Stimulated activated CD8-positive, alpha-beta memory T cell treated with anti-CD3 and anti-CD28 coated beads, Interleukin-7, amount 100 ng/mL, for 48 hours (primary cell): Measurements from ENCODE around the gene INKA1.
A peak's percentile ranks its signal among the peaks of the same experiment; 100 is the strongest.

ENCODE experiments used
- DNase-seq, 2 donors: peaks; one replicate each; pipeline ENCODE4 v3.0.0-alpha.2; 2020; ENCODE audit warnings: low read depth in 1 of 2; ENCODE audit errors: extremely low read depth in 1 of 2

INKA1 gene

DNA sequence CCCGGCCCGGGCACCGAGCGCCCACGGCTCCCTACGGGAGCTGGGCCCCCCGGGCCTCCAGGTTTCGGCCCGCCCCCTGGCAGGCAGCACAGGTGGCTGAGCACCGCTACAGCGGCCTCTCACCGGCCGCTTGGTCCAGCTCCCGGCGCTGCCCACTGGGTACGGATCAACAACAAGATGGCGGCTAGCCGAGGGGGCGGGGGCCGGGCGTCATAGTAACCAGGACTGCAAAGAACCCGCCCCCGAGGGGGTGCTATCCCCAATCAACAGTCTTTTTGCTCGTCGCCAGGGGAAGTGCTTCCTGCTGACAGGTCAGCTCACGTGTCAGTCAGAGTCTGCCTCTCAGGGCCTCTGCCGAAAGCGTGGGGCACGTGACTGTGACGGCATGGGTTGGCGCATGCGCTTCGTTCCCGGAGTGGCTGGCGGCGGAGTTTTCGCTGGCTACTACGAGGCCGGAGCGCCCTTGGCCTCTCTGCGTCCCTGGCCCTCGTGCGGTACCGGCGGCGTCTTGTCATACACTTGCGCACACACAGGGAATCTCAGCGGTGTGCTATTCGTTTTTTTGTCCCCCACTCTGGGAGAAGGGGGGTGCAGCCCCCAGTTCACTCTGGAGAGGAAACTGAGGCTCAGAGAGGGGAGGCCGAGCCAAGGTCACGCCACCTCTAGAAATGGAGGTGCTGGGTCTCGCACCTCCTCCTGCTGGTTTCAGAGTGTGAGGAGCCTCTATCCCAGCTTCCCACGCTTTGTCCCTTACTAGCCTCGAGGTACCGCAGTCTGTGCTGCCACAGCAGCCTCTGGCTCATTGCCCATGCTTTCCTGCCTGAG lies 16.5 kb upstream of the INKA1 start, which contains the start of gene IP6K1:
IP6K1 (minus strand) TSS at position 186 of the 825 bp plus-strand sequence. CDS start 38,502 bp downstream, outside the sequence.
- DNase-seq, result peak; percentile 98 to 100

DNA sequence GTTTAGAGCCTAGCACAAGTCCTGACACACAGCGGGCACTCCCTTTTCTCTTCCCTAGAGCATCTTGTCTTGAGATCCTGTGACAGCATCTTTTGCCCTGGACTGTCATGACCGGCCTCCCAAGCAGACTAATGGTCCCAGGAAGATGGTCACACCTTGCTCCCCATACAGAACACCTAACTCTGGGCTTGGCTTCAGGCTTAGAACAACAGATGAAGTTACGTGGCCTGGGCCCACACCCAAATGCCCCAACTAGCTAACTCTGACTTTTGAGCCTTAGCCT lies 15.9 kb upstream of the INKA1 start:
- no peak for DNase-seq

DNA sequence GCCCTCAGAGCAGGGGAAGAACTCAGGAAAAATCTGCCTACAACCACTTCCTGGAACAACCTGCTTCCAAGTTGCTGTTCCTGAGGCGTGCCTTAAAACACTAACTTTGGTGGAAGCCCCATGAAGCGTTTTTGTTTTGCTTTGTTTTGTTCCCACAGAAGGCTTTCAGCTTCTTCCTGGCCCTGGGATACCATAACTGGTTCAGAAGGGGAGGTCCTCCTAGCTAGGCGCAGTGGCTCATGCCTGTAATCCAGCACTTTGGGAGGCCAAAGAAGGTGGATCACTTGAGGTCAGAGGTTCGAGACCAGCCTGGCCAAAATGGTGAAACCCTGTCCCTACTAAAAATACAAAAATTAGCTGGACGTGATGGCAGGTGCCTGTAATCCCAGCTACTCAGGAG lies 15.5 kb upstream of the INKA1 start:
- DNase-seq, result no peak

DNA sequence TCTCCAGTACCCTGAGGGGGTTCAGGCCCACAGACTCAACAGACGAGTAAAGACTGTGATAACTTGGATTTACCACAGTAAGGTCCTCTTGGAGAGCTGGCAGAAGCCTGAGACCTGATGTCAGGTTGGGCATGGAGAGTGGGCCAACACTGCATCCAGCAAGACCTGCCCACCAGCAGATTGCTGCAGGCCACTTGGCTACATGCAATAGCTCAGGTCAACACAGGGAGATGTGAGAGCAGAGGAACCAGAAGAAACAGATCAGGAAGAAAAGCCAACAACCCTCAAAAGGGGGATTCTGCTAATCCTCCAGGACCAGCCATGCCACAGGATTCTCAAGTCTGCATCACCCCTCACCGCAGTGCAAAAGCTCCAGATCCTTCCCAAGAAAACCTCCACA lies 15.0 kb upstream of the INKA1 start:
- DNase-seq, result no peak

DNA sequence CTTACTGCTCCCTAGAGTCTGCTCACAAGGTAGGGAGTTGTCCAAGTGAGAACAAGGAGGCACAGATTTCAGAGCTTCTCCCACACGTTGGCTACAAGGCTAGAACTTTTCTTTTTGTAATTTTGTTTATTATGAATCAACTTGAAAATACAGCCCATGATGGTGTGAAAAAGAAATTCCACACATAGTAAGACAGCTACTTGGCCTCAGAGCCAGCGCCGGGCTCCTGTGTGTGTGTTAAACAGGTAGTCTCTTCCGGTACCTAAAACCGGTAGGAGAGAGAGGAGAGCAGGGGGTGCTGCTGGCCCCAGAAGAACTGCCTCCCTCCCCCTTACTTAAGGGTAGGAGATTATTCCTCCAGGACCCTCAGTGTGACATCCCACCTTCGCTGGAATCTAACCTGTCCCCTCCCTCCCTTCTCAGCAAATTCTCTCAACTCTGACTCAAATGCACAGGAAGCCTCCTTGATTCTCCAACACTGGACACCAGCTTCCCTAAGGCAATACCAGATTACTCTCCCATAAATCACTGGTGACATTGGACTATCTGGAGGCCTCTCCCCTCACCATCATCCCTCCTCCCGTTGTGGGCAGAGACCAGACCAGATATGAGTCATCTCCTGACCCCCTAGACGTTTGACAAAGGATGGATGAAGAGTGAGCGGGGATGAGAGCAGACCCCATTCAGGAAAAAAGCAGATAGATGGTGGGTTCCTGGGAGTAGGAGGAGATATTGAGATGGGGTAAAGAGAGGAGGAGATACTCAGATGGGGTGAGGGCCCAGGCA lies 12.2 kb upstream of the INKA1 start:
- no peak for DNase-seq

DNA sequence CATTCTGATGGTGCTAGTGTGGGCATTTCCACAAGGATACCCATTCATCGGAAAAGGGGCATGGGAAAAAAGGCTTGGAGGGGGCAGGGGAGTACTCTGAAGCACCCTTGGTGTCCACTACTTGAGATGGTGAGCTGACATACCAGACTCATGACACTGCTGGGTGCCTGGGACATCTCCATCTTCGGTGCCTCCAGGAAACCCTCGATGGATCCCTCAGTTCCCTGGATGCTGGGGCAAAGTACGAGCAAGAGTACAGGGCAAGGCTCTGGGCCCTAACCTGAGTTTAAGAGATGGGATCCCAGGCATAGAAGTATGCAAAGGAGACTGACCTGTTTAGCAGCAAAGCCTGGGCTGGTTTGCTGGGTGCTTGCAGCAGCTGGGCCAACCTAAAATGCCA lies 11.5 kb upstream of the INKA1 start:
- DNase-seq, result no peak

DNA sequence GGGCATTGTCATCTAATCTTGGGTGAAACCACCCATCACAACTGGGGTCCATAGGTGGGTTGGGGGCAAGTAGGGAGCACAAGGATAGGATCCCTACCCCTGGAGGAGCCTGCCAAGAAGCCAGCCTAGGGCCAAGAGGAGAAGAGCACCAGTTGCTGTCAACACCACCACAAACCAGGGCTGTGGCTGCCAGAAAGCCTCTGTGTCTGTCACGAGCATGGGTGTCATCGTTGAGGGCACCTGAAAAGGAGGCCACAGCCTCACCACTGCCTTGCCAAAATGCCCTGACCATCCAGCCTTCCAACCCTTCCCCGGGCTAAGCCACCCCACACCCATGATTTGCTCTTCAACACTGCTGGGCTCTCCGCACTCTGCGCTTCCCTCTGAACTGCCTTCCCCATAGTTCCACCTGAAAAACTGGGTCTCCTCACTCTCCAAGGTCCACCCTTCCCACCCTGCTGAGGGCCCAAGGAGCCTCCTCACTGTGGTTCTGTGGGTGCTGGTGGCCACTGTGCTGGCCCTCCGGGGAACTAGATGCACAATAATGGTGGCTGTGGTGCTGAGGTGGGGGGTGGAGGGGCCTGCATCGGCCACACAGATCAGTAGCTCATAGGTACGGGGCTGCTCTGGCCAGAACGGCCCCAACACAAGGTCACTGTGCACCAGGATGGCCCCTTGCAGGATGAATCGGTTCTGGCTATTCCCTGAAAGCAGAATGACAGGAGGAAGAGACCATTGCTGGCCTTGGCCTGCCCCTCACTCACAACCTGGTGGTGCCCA lies 10.5 kb upstream of the INKA1 start:
- DNase-seq, result no peak

DNA sequence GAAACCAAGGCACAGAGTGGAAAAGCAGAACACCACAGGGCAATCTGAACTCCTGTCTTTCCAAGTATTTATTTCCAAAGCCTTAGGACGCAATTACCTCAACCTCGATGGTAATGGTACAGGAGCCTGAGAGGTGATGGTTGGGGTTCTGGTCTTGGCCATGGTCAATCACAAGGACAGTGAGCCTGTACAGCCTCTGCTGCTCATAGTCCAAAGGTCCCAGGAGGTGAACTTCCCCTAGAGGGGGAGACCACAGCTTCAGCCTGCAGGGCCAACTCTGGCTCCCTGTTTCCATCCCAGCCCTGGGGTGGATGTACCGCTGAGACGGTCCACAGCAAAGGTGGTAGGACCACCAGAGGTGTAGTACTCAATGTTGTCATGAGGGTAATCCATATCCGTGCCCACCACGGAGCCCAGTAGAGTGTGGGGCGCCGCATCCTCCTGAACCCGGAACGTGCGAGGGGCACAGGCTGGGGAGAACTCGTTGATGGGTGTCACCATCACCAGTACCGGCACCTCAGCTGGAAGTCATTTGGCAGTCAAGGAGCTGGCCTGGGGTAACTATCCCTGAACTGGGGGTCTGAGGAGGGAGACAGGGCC lies 9.5 kb upstream of the INKA1 start:
- DNase-seq, result no peak

DNA sequence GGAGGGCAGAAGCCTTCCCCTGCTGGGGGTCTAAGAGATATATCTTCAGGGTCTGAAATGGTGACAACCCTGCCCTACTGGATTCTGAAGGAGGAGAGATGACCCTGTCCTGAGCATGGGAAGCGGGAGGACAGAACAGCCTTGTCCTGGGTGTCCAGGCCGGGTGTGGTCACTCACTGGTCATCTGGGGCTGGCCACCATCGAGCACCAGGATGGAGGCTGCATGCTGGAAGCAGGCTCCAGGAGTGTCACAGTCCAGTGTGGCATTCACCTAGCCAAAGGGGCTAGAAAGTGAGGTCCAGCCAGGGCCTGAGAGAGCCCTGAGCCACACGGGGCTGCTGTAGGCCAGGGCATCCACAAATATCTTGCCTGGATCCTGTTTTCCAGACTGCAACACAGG lies 8.6 kb upstream of the INKA1 start:
- DNase-seq, result no peak

DNA sequence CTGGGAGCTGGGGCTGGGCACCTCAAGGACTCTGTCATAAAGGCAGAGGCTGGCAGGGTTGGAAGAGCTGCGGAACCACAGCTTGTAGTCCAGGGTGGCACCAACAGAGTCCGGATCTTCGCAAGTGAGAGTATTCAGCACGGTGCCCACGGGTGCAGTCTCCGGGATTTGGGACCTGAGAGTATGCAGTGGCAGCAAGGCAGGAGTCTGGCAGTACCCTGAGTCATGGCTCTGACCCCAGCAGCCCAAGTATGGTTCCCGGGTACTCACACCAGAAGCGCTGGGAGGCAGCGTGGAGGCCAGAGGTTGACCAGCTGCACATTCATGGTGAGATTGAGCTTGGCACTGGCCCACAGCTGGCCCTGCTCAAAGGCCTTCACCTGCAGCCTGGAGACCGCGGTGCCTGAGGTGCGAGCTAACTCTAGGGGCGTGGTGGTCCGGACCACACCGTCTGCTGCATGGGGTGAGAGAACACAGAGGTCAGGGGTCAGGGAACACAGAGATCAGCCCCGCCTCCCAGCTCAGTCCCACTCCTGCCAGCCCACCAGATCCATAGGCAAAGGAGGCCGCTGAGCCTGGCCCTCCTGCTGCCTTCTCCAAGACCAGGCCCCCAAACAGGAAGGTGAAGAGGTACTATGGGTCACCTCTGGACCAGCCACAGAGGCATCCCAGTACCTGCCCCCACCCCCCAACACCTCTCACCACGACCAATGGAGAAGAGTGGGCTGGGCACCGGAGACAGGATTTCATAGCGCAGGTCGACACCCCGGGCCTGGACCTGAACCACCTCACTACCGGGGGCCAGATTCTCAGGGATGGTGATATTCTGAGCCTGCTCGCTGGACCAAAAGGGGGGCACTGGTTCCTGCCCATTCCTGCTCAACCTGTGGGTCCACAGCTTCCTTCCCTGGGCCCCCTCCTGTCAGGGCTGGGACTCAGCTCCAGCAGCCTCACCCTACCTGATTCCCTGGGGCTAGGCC lies 7.8 kb upstream of the INKA1 start:
- no peak for DNase-seq

DNA sequence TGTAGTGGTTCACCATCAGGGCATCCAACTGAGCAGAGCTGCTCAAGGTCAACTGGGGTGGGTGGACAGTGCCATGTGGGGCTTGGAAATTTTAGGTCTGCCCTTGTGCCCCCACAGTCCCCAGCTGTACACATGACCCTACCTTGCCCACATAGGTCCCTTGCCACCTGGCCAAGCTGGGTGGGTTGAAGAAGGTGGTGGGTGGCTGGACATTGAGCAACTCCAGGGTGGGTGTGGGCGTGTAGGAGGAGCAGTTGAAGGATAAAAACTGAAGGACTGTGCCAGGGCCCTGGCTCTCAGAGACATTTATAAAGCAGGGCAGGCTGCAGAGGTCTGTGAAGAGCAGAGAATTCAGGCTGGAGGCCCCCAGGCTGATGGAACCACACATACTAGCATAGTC lies 4.0 kb upstream of the INKA1 start:
- no peak for DNase-seq

DNA sequence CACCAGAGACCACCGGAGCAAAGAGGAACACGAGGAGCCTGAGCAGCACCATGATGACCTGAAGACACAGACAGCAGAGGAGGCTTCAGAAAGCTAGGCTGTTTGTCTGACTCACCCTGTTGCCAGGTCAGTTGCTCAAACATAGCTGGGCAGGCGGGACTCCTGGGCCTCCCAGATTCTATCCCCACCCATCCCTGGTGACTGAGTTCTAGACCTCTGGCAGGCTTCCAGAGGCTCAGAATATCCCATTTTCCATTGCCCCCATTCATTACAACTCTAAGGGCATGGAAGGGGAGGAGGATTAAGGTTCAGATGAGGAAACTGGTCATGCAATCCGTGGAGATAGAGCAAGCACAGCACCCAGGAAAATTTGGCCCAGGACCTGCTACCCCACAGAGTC lies 3.3 kb upstream of the INKA1 start, which contains the start of gene CDHR4:
CDHR4 (minus strand) TSS at position 113 of the 400 bp plus-strand sequence; CDS start at position 52, 61 bp downstream.
- DNase-seq, result no peak

DNA sequence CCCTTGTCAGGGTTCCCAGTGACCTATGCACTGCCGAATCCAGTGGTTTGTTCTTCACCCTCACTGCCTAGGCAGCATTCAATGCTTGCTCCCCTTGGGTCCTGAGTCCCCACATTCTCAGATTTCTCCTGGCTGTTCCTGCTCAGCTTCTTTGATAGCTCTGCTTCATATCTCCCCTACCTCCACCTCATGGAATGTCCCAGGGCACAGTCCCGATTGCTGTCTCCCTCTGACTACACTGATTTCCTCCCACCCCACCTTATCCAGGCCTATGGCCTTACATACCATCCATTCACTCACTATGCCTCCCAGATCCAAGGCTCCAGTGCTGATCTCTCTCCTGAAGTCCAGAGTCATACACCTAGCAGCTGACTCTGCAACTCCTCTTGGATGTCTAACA lies 1.9 kb upstream of the INKA1 start:
- DNase-seq, result no peak

DNA sequence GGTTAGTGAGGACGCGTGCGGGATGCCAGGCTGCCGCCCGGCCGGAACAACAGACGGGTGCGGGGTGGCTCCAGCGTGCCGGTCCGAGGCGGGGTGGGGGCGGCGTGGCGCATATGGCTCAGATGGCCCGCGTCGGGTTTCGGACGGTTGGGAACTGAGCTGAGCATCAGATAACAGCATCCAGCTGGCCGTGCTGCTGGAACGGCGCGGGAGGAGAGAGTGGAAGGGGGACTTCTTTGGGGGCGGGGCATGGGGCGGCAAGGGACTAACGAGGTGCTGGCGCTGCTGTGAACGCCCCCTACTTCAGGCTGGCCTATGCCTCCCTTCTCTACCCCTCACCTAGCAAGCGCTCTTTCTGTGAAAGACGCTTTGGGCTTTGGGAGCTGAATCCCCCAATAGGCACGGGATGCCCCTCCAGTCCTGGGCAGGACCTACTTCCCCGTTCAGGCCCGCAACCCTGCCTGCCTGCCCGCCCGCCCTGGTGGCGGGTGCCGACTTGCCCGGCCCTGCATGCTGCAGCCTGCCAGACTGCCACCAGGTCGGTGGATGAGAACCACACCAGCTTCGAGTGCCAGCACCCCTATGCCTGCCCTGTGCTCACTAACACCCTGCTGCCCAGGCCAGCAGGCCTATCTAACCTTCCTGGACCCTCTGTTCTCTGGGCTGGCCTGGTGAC lies 542 bp downstream of the INKA1 start:
- peak in 1 of 2 donors; percentile 21 for DNase-seq

DNA sequence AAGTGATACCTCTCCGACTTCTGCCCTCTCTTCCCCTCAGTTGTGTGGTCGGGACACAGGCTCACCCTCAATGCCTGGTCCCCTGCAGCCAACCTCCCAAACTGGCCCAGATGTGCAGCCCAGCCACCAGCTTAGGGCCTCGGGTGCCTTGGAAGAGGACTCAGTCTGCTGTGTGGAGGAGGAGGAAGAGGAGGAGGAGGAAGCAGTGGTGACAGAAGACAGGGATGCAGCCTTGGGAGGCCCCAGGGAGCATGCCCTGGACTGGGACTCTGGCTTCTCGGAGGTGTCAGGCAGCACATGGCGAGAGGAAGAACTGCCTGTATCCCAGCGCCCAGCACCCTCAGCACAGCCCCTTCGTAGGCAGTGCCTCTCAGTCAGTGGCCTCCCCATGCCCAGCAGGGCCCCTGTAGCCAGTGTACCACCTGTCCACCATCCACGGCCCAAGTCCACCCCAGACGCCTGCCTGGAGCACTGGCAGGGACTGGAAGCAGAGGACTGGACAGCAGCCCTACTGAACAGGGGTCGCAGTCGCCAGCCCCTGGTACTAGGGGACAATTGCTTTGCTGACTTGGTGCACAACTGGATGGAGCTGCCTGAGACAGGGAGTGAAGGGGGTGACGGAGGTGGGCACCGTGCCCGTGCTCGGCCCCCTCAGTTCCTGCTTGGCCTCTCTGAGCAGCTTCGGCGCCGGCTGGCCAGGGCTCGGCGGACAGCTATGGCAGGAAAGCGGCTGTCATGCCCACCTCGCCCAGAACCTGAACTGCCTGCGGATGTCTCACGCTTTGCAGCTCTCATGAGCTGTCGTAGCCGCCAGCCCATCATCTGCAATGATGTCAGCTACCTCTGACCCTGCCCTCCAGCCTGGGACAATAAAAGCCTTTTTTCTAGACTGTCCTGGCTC lies 1.3 kb downstream of the INKA1 start:
- DNase-seq, result no peak

DNA sequence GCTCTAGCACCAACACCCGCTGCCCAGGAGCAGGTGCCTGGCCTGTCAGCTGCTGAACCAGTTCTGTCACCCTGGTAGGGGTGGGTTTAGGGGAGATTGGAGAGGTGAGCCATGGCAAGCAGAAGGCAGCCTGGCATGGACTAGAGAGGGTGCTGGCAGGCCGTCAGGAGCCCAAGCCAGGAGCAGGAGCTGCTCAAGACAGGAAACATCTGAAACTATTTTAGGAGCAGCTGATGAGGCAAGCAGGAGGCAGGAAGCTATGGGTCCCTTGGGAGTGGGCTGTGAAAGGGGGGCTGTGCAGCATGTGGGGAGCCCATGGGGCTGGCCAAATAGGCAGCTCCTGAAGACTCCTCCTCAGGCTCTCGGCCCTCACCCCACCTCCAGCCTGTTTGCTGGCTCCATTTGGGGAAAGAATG lies 2.3 kb downstream of the INKA1 start:
- no peak for DNase-seq

DNA sequence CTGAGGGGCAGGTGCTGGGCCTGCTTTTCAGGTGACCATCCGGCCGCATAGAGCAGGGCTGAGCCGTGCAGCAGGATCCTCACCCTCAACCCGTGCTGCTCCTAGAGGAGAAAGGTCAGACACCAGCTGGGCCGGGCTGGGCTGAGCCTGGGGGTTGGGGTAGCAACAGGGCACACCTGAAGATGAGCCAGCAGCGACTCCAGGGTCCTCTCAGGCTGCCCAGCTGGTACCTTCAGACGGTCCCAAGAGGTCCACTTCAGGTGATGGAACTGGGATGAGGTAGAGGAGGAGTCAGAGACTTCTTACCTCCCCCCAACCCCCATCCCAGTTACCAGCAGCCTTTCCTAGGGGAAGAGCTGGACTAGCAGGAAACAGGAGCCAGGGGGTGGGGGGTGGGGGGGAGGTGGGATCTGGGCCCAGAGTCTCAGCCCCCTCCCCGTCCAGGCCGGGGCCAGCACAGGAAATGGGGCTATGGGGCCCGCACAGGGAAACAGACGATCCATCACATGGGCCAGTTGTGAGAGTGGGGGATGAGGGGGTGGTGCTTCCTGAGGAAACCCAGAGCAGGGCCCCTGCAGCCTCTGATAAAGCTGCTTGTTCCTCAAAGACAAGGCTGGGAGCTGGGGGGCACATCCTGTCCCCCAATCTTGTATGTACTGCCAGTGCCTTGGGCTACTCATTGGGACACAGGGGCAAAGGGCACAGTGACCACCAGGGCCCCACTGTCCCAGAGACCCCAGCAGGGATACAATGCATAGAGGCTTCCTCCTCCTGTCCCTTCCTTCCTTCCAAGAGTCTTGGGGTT lies 3.0 kb downstream of the INKA1 start:
- DNase-seq, result no peak
